ENCODE measurements around the gene C16orf89. TPM values are rescaled to one million over a fixed set of nuclear protein-coding genes. Genes with fewer than 3 reads are reported as not detected.

Gene C16orf89
- polyA plus RNA-seq, 2 donors = 0.26 to 0.88 TPM

- Histone ChIP-seq H3K27me3 (ENCODE audit: control insufficient read depth in 1 of 2, insufficient read depth in 2 of 2, low read length in 2 of 2) (no peaks in the 10 kb centered on the region), H3K36me3 (ENCODE audit: control insufficient read depth in 2 of 2, insufficient read depth in 2 of 2, low read length in 1 of 2) (peaks cover 0 to 14% of the 10 kb centered on the region in 2 donors), H3K27ac (ENCODE audit: low read depth in 2 of 2, low read length in 1 of 2) (no peak overlapping the region), H3K9me3 (ENCODE audit: control insufficient read depth in 2 of 2, insufficient read depth in 1 of 2, low read depth in 1 of 2, low read length in 1 of 2) (no peaks in the 10 kb centered on the region), H3K4me1 (ENCODE audit: control insufficient read depth in 2 of 2, insufficient read depth in 2 of 2, low read length in 1 of 2) (peaks cover 0 to 2% of the 10 kb centered on the region in 2 donors), H3K4me3 (ENCODE audit: low read depth in 1 of 2, low read length in 2 of 2) (no peak overlapping the region)
- WGBS, 2 donors = 31 to 49% methylated on average over 4 of the region's 4 CpGs
Observed at GRCh38 chr16:5024632-5025031, 41.1 kb downstream of the C16orf89 start.

GRCh38 chr16:5022521-5022920 is 43.2 kb downstream of the C16orf89 start:
- H3K9me3 ChIP-seq (ENCODE audit: control insufficient read depth in 2 of 2, insufficient read depth in 1 of 2, low read depth in 1 of 2, low read length in 1 of 2) = no peaks in the 10 kb centered on the region
- 80 to 81% methylated on average over 6 of the region's 6 CpGs for WGBS, 2 donors
- H3K36me3 ChIP-seq (ENCODE audit: control insufficient read depth in 2 of 2, insufficient read depth in 2 of 2, low read length in 1 of 2) = peaks cover 0 to 4% of the 10 kb centered on the region in 2 donors
- H3K27ac ChIP-seq (ENCODE audit: low read depth in 2 of 2, low read length in 1 of 2) = no peak overlapping the region
- peaks cover 0 to 2% of the 10 kb centered on the region in 2 donors for H3K4me1 ChIP-seq (ENCODE audit: control insufficient read depth in 2 of 2, insufficient read depth in 2 of 2, low read length in 1 of 2)
- no peak overlapping the region for H3K4me3 ChIP-seq (ENCODE audit: low read depth in 1 of 2, low read length in 2 of 2)
- no peaks in the 10 kb centered on the region for H3K27me3 ChIP-seq (ENCODE audit: control insufficient read depth in 1 of 2, insufficient read depth in 2 of 2, low read length in 2 of 2)

DNA sequence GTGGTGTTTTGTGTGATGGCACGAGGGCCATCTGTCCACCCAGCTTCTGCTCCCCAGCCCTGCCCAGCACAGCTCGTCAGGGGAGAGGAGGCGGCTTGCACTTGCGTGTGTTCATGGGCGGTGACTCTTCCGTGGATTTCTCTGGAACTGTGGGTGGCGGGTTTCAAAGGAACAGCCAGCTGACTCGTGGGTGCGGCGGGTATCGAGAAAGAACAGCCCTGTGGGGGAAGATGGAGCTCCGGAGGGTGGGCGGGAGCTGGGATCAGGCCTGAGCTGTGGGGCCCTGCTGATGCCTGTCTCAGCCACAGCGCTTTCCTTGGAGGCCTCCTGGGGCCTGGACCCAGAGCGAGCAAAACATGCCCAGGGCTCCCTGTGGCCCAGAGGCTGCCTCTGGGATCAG is 45.2 kb downstream of the C16orf89 start:
- Histone ChIP-seq H3K4me3 (ENCODE audit: low read depth in 1 of 2, low read length in 2 of 2) (no peak overlapping the region), H3K9me3 (ENCODE audit: control insufficient read depth in 2 of 2, insufficient read depth in 1 of 2, low read depth in 1 of 2, low read length in 1 of 2) (no peaks in the 10 kb centered on the region), H3K27ac (ENCODE audit: low read depth in 2 of 2, low read length in 1 of 2) (no peak overlapping the region), H3K27me3 (ENCODE audit: control insufficient read depth in 1 of 2, insufficient read depth in 2 of 2, low read length in 2 of 2) (no peaks in the 10 kb centered on the region), H3K36me3 (ENCODE audit: control insufficient read depth in 2 of 2, insufficient read depth in 2 of 2, low read length in 1 of 2) (no peaks in the 10 kb centered on the region), H3K4me1 (ENCODE audit: control insufficient read depth in 2 of 2, insufficient read depth in 2 of 2, low read length in 1 of 2) (peaks cover 0 to 2% of the 10 kb centered on the region in 2 donors)
- 58 to 63% methylated on average over 15 of the region's 15 CpGs for WGBS, 2 donors

GRCh38 chr16:5019775-5020174 is 46.0 kb downstream of the C16orf89 start:
- no peak overlapping the region for H3K27ac ChIP-seq (ENCODE audit: low read depth in 2 of 2, low read length in 1 of 2)
- WGBS, 2 donors = 74 to 81% methylated on average over 6 of the region's 6 CpGs

GRCh38 chr16:5018793-5019192 is 47.0 kb downstream of the C16orf89 start:
- H3K27ac ChIP-seq (ENCODE audit: low read depth in 2 of 2, low read length in 1 of 2) = no peak overlapping the region
- H3K27me3 ChIP-seq (ENCODE audit: control insufficient read depth in 1 of 2, insufficient read depth in 2 of 2, low read length in 2 of 2) = no peaks in the 10 kb centered on the region
- no peaks in the 10 kb centered on the region for H3K36me3 ChIP-seq (ENCODE audit: control insufficient read depth in 2 of 2, insufficient read depth in 2 of 2, low read length in 1 of 2)
- H3K4me1 ChIP-seq (ENCODE audit: control insufficient read depth in 2 of 2, insufficient read depth in 2 of 2, low read length in 1 of 2) = no peaks in the 10 kb centered on the region
- peaks cover 0 to 3% of the 10 kb centered on the region in 2 donors for H3K9me3 ChIP-seq (ENCODE audit: control insufficient read depth in 2 of 2, insufficient read depth in 1 of 2, low read depth in 1 of 2, low read length in 1 of 2)
- 26 to 38% methylated on average over 9 of the region's 9 CpGs for WGBS, 2 donors
- no peak overlapping the region for H3K4me3 ChIP-seq (ENCODE audit: low read depth in 1 of 2, low read length in 2 of 2)

More at GRCh38 chr16:5019775-5020174, 46.0 kb downstream of the C16orf89 start:
- no peaks in the 10 kb centered on the region for H3K36me3 ChIP-seq (ENCODE audit: control insufficient read depth in 2 of 2, insufficient read depth in 2 of 2, low read length in 1 of 2)
- peaks cover 0 to 3% of the 10 kb centered on the region in 2 donors for H3K9me3 ChIP-seq (ENCODE audit: control insufficient read depth in 2 of 2, insufficient read depth in 1 of 2, low read depth in 1 of 2, low read length in 1 of 2)
- H3K4me1 ChIP-seq (ENCODE audit: control insufficient read depth in 2 of 2, insufficient read depth in 2 of 2, low read length in 1 of 2) = no peaks in the 10 kb centered on the region
- H3K27me3 ChIP-seq (ENCODE audit: control insufficient read depth in 1 of 2, insufficient read depth in 2 of 2, low read length in 2 of 2) = no peaks in the 10 kb centered on the region
- no peak overlapping the region for H3K4me3 ChIP-seq (ENCODE audit: low read depth in 1 of 2, low read length in 2 of 2)

DNA sequence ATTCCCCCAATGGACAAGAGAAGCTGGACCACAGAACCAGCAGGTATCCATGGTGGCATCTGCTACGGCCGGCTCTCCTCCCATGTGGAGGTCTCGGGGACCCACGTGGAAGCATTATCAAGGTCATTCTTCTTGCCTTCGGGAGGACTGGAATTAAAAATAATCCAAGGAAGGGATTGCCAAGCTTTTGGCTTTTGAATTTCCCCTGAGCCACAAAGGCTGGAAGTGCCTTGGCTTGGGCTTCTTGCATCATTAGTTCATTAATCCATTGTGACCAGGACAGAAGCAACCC is 48.1 kb downstream of the C16orf89 start:
- Histone ChIP-seq H3K27me3 (ENCODE audit: control insufficient read depth in 1 of 2, insufficient read depth in 2 of 2, low read length in 2 of 2) (no peaks in the 10 kb centered on the region), H3K4me3 (ENCODE audit: low read depth in 1 of 2, low read length in 2 of 2) (no peak overlapping the region), H3K4me1 (ENCODE audit: control insufficient read depth in 2 of 2, insufficient read depth in 2 of 2, low read length in 1 of 2) (no peaks in the 10 kb centered on the region), H3K27ac (ENCODE audit: low read depth in 2 of 2, low read length in 1 of 2) (no peak overlapping the region), H3K9me3 (ENCODE audit: control insufficient read depth in 2 of 2, insufficient read depth in 1 of 2, low read depth in 1 of 2, low read length in 1 of 2) (peaks cover 0 to 3% of the 10 kb centered on the region in 2 donors), H3K36me3 (ENCODE audit: control insufficient read depth in 2 of 2, insufficient read depth in 2 of 2, low read length in 1 of 2) (no peaks in the 10 kb centered on the region)
- 87 to 90% methylated on average over 5 of the region's 5 CpGs for WGBS, 2 donors

DNA sequence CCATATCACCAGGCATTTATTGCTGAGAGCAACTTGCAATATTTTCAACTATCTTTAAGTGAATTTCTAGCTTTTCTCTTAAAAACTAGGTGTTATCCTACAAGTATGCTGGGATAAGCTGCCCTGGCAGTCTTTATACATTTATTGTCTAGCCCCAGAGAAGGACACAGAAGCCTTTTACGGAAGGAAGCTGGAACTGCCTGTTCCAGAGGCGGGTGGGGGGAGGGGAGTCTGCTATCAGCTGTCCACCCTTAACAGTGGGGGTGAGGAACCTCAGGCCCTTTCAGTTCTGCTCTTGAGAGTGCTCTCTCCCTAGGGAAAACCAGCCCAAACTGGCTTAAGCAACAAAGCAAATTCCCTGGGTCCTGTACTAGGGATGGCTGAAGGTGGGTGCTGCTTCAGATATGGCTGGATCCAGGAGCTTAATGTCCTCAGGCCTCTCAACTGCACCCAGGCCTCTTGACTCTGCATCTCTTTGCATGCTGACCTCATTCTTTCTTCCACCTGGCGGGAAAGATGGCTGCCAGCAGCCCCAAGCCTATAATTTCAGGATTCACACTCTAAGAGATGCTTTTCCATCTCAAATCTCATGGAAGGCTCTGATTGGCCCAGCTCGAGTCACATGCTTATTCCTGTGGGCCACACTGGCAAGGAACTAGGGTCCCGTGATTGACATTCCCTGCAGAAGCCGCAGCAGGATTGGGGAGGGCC is 48.6 kb downstream of the C16orf89 start:
- WGBS, 2 donors = 77 to 81% methylated on average over 6 of the region's 6 CpGs
- Histone ChIP-seq H3K27ac (ENCODE audit: low read depth in 2 of 2, low read length in 1 of 2) (no peak overlapping the region), H3K9me3 (ENCODE audit: control insufficient read depth in 2 of 2, insufficient read depth in 1 of 2, low read depth in 1 of 2, low read length in 1 of 2) (peaks cover 0 to 3% of the 10 kb centered on the region in 2 donors), H3K4me1 (ENCODE audit: control insufficient read depth in 2 of 2, insufficient read depth in 2 of 2, low read length in 1 of 2) (no peaks in the 10 kb centered on the region), H3K27me3 (ENCODE audit: control insufficient read depth in 1 of 2, insufficient read depth in 2 of 2, low read length in 2 of 2) (no peaks in the 10 kb centered on the region), H3K36me3 (ENCODE audit: control insufficient read depth in 2 of 2, insufficient read depth in 2 of 2, low read length in 1 of 2) (no peaks in the 10 kb centered on the region), H3K4me3 (ENCODE audit: low read depth in 1 of 2, low read length in 2 of 2) (no peak overlapping the region)

DNA sequence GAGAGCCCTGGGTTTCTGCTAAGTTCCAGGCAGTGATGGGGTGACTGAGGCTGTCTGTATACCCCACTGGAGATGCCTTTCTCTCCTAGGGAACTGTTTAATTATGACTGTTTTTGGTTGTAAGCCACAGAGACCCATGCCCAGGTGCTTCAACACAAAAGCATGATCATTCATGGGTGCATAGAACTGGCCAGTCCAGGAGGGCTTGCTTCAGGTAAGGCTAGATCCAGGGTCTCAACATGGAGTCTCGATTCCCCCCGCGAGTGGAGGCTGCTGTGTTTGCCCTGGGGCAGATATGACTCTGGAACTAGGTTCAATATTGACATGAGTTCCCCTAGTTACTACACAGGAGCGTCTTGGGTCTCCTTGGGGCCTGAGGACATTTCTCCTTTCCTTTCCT is 49.9 kb downstream of the C16orf89 start:
- Histone ChIP-seq H3K9me3 (ENCODE audit: control insufficient read depth in 2 of 2, insufficient read depth in 1 of 2, low read depth in 1 of 2, low read length in 1 of 2) (peaks cover 0 to 3% of the 10 kb centered on the region in 2 donors), H3K27ac (ENCODE audit: low read depth in 2 of 2, low read length in 1 of 2) (no peak overlapping the region), H3K4me3 (ENCODE audit: low read depth in 1 of 2, low read length in 2 of 2) (no peak overlapping the region), H3K27me3 (ENCODE audit: control insufficient read depth in 1 of 2, insufficient read depth in 2 of 2, low read length in 2 of 2) (no peaks in the 10 kb centered on the region), H3K4me1 (ENCODE audit: control insufficient read depth in 2 of 2, insufficient read depth in 2 of 2, low read length in 1 of 2) (no peaks in the 10 kb centered on the region), H3K36me3 (ENCODE audit: control insufficient read depth in 2 of 2, insufficient read depth in 2 of 2, low read length in 1 of 2) (no peaks in the 10 kb centered on the region)
- 80 to 84% methylated on average over 4 of the region's 4 CpGs for WGBS, 2 donors

- WGBS, 2 donors = 63 to 64% methylated on average over 4 of the region's 4 CpGs
- no peaks in the 10 kb centered on the region for H3K36me3 ChIP-seq (ENCODE audit: control insufficient read depth in 2 of 2, insufficient read depth in 2 of 2, low read length in 1 of 2)
- H3K9me3 ChIP-seq (ENCODE audit: control insufficient read depth in 2 of 2, insufficient read depth in 1 of 2, low read depth in 1 of 2, low read length in 1 of 2) = peaks cover 0 to 3% of the 10 kb centered on the region in 2 donors
- no peaks in the 10 kb centered on the region for H3K27me3 ChIP-seq (ENCODE audit: control insufficient read depth in 1 of 2, insufficient read depth in 2 of 2, low read length in 2 of 2)
- no peak overlapping the region for H3K27ac ChIP-seq (ENCODE audit: low read depth in 2 of 2, low read length in 1 of 2)
- H3K4me3 ChIP-seq (ENCODE audit: low read depth in 1 of 2, low read length in 2 of 2) = no peak overlapping the region
- H3K4me1 ChIP-seq (ENCODE audit: control insufficient read depth in 2 of 2, insufficient read depth in 2 of 2, low read length in 1 of 2) = no peaks in the 10 kb centered on the region
Observed at GRCh38 chr16:5015351-5015750, 50.4 kb downstream of the C16orf89 start.

DNA sequence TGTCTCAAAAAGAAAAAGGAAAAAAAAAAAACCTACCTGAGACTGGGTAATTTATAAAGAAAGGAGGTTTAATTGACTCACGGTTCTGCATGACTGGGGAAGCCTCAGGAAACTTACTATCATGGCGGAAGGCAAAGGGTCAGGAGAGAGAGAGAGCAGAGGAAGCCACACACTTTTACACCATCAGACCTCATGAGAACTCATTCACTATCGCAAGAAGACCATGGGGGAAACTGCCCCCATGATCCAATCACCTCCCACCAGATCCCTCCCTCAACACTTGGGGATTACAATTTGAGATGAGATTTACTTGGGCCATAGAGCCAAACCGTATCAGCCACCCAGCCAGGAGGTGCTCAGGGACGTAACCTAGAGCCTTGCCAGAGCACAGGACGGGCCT is 52.9 kb downstream of the C16orf89 start:
- 70 to 77% methylated on average over 6 of the region's 6 CpGs for WGBS, 2 donors
- no peaks in the 10 kb centered on the region for H3K27me3 ChIP-seq (ENCODE audit: control insufficient read depth in 1 of 2, insufficient read depth in 2 of 2, low read length in 2 of 2)

More for the DNA sequence above, 52.9 kb downstream of the C16orf89 start:
- Histone ChIP-seq H3K36me3 (ENCODE audit: control insufficient read depth in 2 of 2, insufficient read depth in 2 of 2, low read length in 1 of 2) (no peaks in the 10 kb centered on the region), H3K4me3 (ENCODE audit: low read depth in 1 of 2, low read length in 2 of 2) (no peak overlapping the region), H3K27ac (ENCODE audit: low read depth in 2 of 2, low read length in 1 of 2) (no peak overlapping the region), H3K4me1 (ENCODE audit: control insufficient read depth in 2 of 2, insufficient read depth in 2 of 2, low read length in 1 of 2) (no peaks in the 10 kb centered on the region), H3K9me3 (ENCODE audit: control insufficient read depth in 2 of 2, insufficient read depth in 1 of 2, low read depth in 1 of 2, low read length in 1 of 2) (peaks cover 0 to 3% of the 10 kb centered on the region in 2 donors)

Data from esophagus (tissue), 2 donors.